ENCODE data around the gene PTPRN2.

The PTPRN2 gene

GRCh38 chr7:157843336-157844140 lies 744.1 kb downstream of the PTPRN2 start:
- H3K4me1 ChIP-seq (ENCODE audit: insufficient read depth, low read length), result peaks cover 13% of the 10 kb centered on the region
- no peaks in the 10 kb centered on the region; the same call in 1 of the 2 replicates for H3K9me3 ChIP-seq (ENCODE audit: control insufficient read depth, insufficient read depth, low read length)
- H3K36me3 ChIP-seq (ENCODE audit: insufficient read depth, low read length), result no peaks in the 10 kb centered on the region

GRCh38 chr7:157841773-157842370 lies 745.8 kb downstream of the PTPRN2 start:
- H3K36me3 ChIP-seq (ENCODE audit: insufficient read depth, low read length), result no peaks in the 10 kb centered on the region
- peak overlapping the region; percentile 9; the same call in 1 of the 2 replicates for H3K9ac ChIP-seq (ENCODE audit: low read depth, low read length)

More at GRCh38 chr7:157843336-157844140, 744.1 kb downstream of the PTPRN2 start:
- H3K9ac ChIP-seq (ENCODE audit: low read depth, low read length), result no peak overlapping the region

GRCh38 chr7:157840914-157841772 lies 746.5 kb downstream of the PTPRN2 start:
- Histone ChIP-seq H3K36me3 (ENCODE audit: insufficient read depth, low read length) (no peaks in the 10 kb centered on the region), H3K4me1 (ENCODE audit: insufficient read depth, low read length) (peaks cover 13% of the 10 kb centered on the region), H3K9me3 (ENCODE audit: control insufficient read depth, insufficient read depth, low read length) (no peaks in the 10 kb centered on the region; the same call in 1 of the 2 replicates), H3K9ac (ENCODE audit: low read depth, low read length) (peak overlapping the region; percentile 9; the same call in 1 of the 2 replicates)

More at GRCh38 chr7:157841773-157842370, 745.8 kb downstream of the PTPRN2 start:
- Histone ChIP-seq H3K9me3 (ENCODE audit: control insufficient read depth, insufficient read depth, low read length) (no peaks in the 10 kb centered on the region; the same call in 1 of the 2 replicates), H3K4me1 (ENCODE audit: insufficient read depth, low read length) (peaks cover 13% of the 10 kb centered on the region)

GRCh38 chr7:157840174-157840913 lies 747.3 kb downstream of the PTPRN2 start:
- Histone ChIP-seq H3K9ac (ENCODE audit: low read depth, low read length) (no peak overlapping the region), H3K9me3 (ENCODE audit: control insufficient read depth, insufficient read depth, low read length) (no peaks in the 10 kb centered on the region; the same call in 1 of the 2 replicates), H3K4me1 (ENCODE audit: insufficient read depth, low read length) (peaks cover 15% of the 10 kb centered on the region), H3K36me3 (ENCODE audit: insufficient read depth, low read length) (no peaks in the 10 kb centered on the region)

GRCh38 chr7:157839672-157840167 lies 747.9 kb downstream of the PTPRN2 start:
- Histone ChIP-seq H3K36me3 (ENCODE audit: insufficient read depth, low read length) (no peaks in the 10 kb centered on the region), H3K9me3 (ENCODE audit: control insufficient read depth, insufficient read depth, low read length) (no peaks in the 10 kb centered on the region), H3K4me1 (ENCODE audit: insufficient read depth, low read length) (peaks cover 22% of the 10 kb centered on the region), H3K9ac (ENCODE audit: low read depth, low read length) (no peak overlapping the region)

GRCh38 chr7:157839226-157839625 lies 748.4 kb downstream of the PTPRN2 start:
- Histone ChIP-seq H3K4me1 (ENCODE audit: insufficient read depth, low read length) (peaks cover 23% of the 10 kb centered on the region), H3K9me3 (ENCODE audit: control insufficient read depth, insufficient read depth, low read length) (no peaks in the 10 kb centered on the region), H3K9ac (ENCODE audit: low read depth, low read length) (no peak overlapping the region), H3K36me3 (ENCODE audit: insufficient read depth, low read length) (no peaks in the 10 kb centered on the region)

GRCh38 chr7:157837561-157837960 lies 750.1 kb downstream of the PTPRN2 start:
- no peaks in the 10 kb centered on the region for H3K36me3 ChIP-seq (ENCODE audit: insufficient read depth, low read length)
- H3K4me1 ChIP-seq (ENCODE audit: insufficient read depth, low read length), result peaks cover 23% of the 10 kb centered on the region
- no peaks in the 10 kb centered on the region for H3K9me3 ChIP-seq (ENCODE audit: control insufficient read depth, insufficient read depth, low read length)
- H3K9ac ChIP-seq (ENCODE audit: low read depth, low read length), result no peak overlapping the region

GRCh38 chr7:157837047-157837446 lies 750.6 kb downstream of the PTPRN2 start:
- H3K4me1 ChIP-seq (ENCODE audit: insufficient read depth, low read length), result peaks cover 20% of the 10 kb centered on the region
- no peak overlapping the region for H3K9ac ChIP-seq (ENCODE audit: low read depth, low read length)
- H3K36me3 ChIP-seq (ENCODE audit: insufficient read depth, low read length), result no peaks in the 10 kb centered on the region
- no peaks in the 10 kb centered on the region for H3K9me3 ChIP-seq (ENCODE audit: control insufficient read depth, insufficient read depth, low read length)

- no peaks in the 10 kb centered on the region for H3K36me3 ChIP-seq (ENCODE audit: insufficient read depth, low read length)
- H3K9ac ChIP-seq (ENCODE audit: low read depth, low read length), result no peak overlapping the region
- no peaks in the 10 kb centered on the region for H3K9me3 ChIP-seq (ENCODE audit: control insufficient read depth, insufficient read depth, low read length)
- H3K4me1 ChIP-seq (ENCODE audit: insufficient read depth, low read length), result peaks cover 10% of the 10 kb centered on the region; the same call in 1 of the 2 replicates
Measured at GRCh38 chr7:157834501-157835163, 753.0 kb downstream of the PTPRN2 start.

- H3K9me3 ChIP-seq (ENCODE audit: control insufficient read depth, insufficient read depth, low read length), result no peaks in the 10 kb centered on the region
Measured at GRCh38 chr7:157832866-157833607, 754.6 kb downstream of the PTPRN2 start.

GRCh38 chr7:157832421-157832820 lies 755.2 kb downstream of the PTPRN2 start:
- Histone ChIP-seq H3K4me1 (ENCODE audit: insufficient read depth, low read length) (peaks cover 10% of the 10 kb centered on the region; the same call in 1 of the 2 replicates), H3K9me3 (ENCODE audit: control insufficient read depth, insufficient read depth, low read length) (no peaks in the 10 kb centered on the region), H3K9ac (ENCODE audit: low read depth, low read length) (no peak overlapping the region), H3K36me3 (ENCODE audit: insufficient read depth, low read length) (no peaks in the 10 kb centered on the region)

More at GRCh38 chr7:157832866-157833607, 754.6 kb downstream of the PTPRN2 start:
- Histone ChIP-seq H3K36me3 (ENCODE audit: insufficient read depth, low read length) (no peaks in the 10 kb centered on the region), H3K9ac (ENCODE audit: low read depth, low read length) (no peak overlapping the region), H3K4me1 (ENCODE audit: insufficient read depth, low read length) (peaks cover 10% of the 10 kb centered on the region; the same call in 1 of the 2 replicates)

- no peaks in the 10 kb centered on the region for H3K9me3 ChIP-seq (ENCODE audit: control insufficient read depth, insufficient read depth, low read length)
- peaks cover 10% of the 10 kb centered on the region; the same call in 1 of the 2 replicates for H3K4me1 ChIP-seq (ENCODE audit: insufficient read depth, low read length)
- no peaks in the 10 kb centered on the region for H3K36me3 ChIP-seq (ENCODE audit: insufficient read depth, low read length)
- no peak overlapping the region for H3K9ac ChIP-seq (ENCODE audit: low read depth, low read length)
Measured at GRCh38 chr7:157832006-157832405, 755.6 kb downstream of the PTPRN2 start.

Data from ES-I3 (cell line).